Measurements from ENCODE around the gene SDHAF1.

- TF ChIP-seq CTCF (IDR thresholded peaks at IDR 0.05) (no peak), EZH2 (IDR thresholded peaks at IDR 0.05) (no peak)
These were observed 14.2 kb downstream of the SDHAF1 start for GRCh38 chr19:36009220-36009619.

All from neural progenitor cell (in vitro differentiated cells).